Germinal center (tissue), 1 donor: Measurements from ENCODE around the gene COLEC11.
"Not testable (repeated sequence)": the region's sequence is repeated elsewhere in the genome, so short reads cannot be mapped to it uniquely, and the experiment has no call there.

Experiments
- DNase-seq: peaks from one replicate; pipeline ENCODE4 v3.0.0; 2012; ENCODE audit warnings: mixed read lengths, low spot score

The COLEC11 gene

GRCh38 chr2:3654531-3655225 lies 59.8 kb downstream of the COLEC11 start:
- DNase-seq, result no peak

GRCh38 chr2:3655871-3656761 lies 61.2 kb downstream of the COLEC11 start:
- DNase-seq, result no peak

- no peak for DNase-seq
These were observed 62.1 kb downstream of the COLEC11 start for GRCh38 chr2:3656762-3657721.

- no peak for DNase-seq
These were observed 63.0 kb downstream of the COLEC11 start, which contains the start of gene ALLC for GRCh38 chr2:3657881-3658280. TSS of gene ALLC (plus strand) at chr2:3658200. CDS start at chr2:3671158, 12,958 bp downstream.

DNA sequence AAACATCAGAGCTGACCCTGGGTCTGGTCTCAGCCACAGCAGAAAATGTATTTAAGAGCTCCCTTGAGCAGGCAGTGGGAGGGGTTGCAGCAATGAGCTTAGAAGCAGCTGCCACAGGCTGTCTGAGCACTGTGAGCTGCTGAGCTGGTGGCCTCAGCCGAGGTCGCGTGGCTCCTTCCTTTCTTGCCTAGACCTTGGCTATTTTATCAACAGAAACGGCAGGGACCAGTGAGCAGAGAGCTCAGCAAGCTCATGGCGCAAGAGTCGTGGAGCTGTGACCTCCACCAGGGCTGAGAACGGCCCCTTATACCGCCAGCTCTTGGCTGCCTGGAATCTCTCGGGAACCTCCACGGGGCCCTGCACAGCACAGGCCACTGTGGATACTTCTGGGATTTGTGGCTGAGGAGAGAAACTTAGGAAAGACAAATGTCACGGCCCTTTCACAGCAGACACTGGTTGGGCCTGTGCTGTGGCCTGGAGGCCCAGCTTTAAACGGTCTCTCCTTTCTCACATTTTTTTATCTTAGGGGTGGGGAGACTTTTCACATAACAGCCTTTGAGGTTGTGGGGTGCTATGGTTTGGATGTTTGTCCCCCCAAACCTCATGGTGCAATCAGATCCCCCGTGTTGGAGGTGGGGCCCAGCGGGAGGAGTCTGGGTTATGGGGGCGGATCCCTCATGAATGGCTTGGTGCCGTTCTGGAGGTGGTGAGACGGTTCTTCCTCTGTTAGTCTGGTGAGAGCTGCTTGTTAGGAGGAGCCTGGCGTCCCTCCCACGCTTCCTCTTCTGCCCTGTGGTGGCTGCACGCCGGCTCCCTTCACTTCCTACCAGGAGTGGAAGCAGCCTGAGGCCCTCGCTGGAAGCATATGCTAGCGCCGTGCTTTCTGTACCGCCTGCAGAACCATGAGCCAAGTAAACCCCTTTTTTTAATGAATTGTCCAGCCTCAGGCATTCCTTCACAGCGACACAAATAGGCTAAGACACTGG lies 64.8 kb downstream of the COLEC11 start:
- DNase-seq, result no peak

- DNase-seq, result not testable (repeated sequence)
These were observed 65.7 kb downstream of the COLEC11 start for GRCh38 chr2:3660640-3661039.

DNA sequence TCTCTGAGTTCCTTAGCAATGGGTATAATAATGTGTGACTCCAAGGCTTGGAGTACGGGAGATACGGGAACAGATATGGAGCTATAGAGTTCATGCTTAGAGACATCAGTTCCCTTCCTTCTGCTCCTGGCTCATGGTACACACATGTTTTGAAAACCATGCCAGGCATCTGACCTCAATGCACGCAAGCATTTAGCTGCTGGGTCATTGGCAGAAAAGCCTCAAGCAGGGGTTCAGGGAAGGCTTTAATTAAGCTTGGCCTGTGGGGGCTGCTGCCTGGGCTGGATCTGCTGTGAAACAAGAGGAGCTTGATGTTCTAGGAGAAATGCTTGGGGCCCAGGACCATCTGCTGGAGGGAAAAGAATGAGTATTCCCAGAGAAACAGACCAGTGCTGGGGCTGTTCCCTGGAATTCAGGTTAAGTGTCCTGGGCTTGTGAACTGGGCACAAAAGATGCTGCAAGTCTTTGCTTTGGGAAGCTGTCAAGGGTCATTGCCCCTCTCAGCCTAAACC lies 66.3 kb downstream of the COLEC11 start:
- no peak for DNase-seq

DNA sequence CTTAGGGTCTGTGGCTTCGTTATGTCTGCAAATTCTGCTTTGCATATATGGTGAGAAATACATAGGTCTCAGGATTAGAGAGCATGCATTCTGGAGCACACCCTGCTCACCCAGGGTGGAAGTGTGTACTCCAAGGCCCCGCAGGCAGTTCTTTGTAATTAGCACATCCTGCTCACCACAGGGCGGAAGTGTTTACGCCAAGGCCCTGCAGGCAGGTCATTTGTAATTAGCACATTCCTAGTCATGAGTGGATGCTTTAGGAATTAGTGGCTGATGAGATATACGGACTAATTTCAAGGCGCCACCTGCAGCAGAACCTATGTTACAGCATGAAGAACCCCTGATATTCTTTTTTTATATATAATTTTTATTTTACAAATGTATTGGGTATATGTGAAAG lies 67.3 kb downstream of the COLEC11 start:
- no peak for DNase-seq

DNA sequence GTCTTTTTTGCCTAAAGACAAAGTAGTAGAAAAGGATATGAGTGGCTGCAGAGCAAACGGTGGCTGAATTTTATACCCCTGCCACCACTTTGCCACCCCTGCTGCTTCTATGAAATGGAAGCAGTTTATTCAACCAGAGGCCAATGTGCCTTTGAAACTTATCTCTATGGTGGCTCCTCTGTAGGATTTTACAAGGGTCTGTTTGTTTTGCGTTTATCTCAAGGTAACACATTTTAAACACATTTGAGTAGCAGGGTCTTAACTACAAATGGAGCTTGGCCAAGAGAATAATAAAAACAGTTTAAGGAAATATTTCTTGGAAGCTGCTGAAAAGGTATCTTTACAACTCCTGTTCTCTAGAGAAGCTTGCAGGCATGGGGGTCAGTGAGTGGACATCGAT lies 69.2 kb downstream of the COLEC11 start:
- DNase-seq, result no peak

- DNase-seq, result no peak
These were observed 70.0 kb downstream of the COLEC11 start for GRCh38 chr2:3664925-3665324.

GRCh38 chr2:3665886-3666612 lies 71.1 kb downstream of the COLEC11 start:
- DNase-seq, result no peak

DNA sequence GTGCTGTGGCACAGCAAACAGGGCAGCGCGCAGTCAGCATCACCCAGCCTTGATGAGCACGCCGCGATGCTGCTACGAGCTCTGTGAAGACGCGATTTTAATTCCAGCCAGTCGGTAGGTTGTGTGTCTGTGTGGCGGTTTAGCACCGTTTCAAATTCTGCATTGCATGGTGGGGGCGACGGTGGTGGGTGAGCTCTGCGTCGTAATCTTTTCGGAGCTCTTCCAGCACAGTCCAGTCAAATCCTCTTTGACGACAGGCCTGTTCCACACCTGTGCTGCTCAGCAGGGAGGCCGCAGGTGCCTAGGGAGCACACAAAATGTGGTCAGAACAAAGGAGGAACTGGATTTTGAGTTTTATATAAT lies 71.7 kb downstream of the COLEC11 start:
- DNase-seq, result no peak

DNA sequence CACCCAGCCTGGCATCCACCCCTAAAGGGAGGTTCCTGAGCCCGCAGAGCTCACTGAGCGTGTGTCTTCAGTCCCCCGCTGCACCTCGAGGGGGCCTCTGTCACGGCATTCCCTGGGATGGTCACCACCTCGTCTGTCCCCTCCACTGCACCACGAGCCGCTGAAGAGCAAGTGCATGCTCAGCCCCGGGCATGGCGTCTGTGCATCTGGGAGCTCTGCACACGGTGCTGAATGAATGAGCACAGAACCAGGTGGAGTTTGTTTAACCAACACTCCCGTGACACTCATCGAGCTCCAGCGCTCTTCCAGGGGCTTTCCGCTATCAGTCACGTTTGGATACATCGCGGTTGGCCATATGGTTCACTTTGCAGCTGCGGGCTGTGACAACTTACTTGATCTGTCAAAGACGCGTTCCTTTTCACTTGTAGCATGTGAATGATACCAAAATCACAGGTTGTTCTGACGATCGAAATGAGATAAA lies 72.3 kb downstream of the COLEC11 start:
- no peak for DNase-seq

DNA sequence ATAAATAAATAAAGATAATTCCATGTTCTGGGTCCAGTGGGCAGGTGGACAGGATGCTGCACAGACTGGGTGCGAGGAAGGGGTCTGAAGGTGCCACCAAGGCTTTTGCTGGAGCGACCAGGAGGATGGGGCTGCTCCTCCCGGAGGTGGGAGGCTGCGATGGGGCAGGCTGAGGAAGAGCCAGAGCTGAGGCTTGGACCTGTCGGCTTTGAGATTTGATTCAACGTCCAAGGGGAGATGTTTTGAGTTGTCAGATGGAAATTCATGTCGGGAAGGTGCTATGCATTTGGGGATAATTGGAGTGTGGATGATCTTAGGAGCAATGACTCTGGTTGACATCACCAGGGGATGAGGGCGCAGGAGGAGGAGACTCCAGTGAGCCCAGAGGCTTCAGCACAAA lies 74.7 kb downstream of the COLEC11 start:
- DNase-seq, result no peak

DNA sequence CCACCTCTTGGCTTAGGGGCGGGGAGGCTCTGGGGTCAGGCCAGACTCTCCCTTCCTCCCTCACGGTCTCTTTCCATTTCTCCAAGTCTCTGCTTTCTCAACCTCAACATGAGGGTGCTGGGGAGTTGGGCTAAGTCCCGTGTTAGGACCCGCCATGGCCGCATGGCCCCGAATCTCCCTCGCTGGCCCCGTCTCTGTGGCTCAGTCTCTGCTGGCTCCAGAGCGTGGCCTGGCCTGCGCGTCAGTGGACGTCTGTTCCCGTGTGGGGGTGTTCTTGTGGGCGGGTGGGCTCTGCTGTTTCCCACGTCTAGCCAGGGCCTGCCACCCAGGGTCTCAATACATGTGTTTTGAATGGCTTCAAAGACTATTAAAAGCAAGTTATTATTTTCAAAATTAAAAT lies 75.5 kb downstream of the COLEC11 start:
- DNase-seq, result no peak

GRCh38 chr2:3670941-3671340 lies 76.0 kb downstream of the COLEC11 start:
- DNase-seq, result no peak

DNA sequence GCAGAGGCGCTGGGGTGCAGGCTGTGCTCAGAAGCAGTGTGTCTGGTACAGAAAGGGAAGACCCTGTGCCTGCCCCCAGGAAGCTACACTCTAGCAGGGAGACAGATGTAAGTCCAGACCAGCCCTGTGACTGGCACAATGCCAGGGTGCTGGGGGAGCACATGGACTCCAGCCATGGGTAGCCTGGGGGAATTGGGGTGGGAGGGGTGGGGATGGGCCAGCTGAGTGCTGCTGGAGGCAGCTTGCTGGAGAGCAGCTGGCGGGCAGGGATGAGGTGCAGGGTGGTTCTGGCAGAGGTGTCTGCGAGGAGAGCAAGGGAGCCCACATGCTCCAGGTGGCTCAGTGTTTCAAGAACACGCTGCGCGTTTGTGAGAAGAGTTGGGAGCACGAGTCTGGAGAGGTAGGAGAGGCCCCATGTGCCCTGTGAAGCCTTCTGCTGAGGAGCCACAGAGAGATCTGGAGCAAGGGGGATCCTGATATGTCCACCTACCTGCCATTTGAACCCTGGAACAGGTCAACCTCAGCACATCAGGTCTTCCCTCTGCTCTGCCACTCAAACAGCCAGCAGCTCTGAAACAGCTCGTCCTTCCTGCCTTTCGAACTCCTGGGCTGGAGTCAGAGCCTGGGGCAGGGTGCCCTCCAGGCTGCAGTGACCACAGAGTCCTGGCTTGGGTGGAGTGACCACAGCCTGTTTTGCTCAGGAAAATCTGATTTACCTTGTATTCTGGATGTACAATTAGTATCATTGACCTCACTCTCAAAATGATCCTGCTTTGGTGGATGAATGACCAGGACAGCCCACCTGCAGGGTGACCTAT lies 78.2 kb downstream of the COLEC11 start:
- no peak for DNase-seq

DNA sequence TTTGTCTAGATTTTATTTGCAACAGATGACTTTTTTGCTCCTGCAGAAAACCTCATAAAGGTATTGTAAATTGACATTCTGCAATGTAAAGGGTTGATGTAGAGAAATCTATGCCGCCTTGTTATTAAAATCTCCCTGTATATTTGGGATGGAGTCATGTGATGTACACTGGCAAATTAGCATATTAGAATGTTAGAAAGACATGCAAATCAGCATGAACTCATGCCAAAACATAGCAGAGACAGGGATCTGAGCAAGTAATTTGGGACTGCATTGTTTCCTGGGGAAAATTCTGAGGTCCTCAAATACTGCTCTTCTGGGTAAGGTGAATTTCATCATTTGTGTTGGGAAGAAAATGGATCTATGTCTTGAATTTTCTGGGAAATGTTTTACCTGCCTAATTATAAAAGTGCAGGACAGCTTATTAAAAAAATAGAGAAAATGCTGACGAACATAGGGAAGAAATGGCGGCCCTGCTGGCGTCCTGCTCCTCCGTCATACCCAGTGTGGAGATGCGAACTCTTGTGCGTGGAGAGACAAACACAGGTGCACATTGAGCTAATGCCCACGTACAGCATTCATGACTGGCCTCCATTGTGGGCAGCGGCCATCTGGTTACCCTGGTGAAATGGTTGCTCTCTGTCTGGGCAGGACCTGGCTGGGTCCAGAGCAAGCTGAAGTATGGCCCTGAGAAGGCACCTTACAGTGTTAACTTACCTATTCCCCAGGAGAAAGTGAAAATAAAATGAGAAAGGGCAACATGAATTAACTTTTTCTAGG lies 79.3 kb downstream of the COLEC11 start:
- DNase-seq, result no peak
